HG02798 (cell line): ENCODE results near the gene CA5B.
"Not testable (repeated sequence)": the region's sequence is repeated elsewhere in the genome, so short reads cannot be mapped to it uniquely, and the experiment has no call there.

Source experiments
- ATAC-seq: cut with Tn5 transposase; IDR thresholded peaks from one replicate; pipeline ENCODE4 v1.9.1; 2021; ENCODE audit warnings: mild to moderate bottlenecking; ENCODE audit not compliant: unreplicated experiment, poor library complexity

Gene CA5B

DNA sequence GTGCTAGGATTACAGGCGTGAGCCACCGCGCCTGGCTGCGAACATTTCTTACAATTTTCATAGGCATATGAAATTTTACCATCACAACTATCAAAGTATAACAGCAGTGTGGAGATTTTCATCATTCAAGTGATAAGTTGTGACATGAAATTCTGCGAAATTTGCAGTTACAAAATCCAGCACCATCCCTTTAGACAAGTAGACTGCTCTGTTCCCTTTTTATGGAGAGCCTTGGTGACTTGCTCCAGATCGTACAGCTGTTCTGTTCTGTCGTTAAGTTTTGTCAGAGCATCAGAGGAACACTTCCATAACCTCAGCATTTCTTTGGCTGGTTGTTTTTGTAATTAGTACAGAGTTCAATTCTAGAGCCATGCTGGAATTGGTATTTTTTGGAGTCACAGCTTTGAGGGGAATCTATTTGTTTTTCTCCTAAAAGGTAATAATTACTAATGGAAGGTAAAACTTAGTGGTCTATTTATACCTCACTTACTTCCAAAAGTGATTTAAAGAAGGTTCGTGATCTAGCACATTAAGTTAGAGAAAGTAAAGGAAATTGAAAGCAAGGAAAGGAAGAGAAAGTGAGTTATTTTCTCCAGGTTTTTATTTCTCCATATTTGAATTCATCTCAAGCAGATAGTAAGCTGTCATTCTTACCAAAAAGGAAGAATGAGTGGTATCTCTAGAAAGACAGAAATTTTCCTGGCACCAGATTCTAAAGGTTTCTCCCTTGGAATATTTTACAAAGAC is 74.3 kb downstream of the CA5B start:
- ATAC-seq: no peak

DNA sequence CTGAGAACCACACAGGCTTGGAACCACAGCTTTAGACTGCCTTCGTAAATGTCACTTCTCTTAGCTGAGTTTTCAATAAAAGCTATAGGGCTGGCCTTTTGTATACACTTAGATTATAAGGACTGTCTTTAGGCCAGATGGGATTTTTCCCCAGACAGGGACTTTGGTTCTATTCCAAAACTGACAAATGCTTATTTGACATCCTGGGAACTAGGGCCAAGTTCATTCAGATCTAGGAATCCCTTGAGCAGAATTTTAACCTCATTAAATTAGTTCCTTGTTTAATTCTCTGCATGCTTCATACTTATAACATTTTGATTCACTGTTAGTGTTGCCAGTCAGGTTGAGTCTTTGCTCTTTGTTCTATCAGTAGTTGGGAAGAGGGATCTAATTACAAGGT is 75.3 kb downstream of the CA5B start:
- no peak for ATAC-seq

DNA sequence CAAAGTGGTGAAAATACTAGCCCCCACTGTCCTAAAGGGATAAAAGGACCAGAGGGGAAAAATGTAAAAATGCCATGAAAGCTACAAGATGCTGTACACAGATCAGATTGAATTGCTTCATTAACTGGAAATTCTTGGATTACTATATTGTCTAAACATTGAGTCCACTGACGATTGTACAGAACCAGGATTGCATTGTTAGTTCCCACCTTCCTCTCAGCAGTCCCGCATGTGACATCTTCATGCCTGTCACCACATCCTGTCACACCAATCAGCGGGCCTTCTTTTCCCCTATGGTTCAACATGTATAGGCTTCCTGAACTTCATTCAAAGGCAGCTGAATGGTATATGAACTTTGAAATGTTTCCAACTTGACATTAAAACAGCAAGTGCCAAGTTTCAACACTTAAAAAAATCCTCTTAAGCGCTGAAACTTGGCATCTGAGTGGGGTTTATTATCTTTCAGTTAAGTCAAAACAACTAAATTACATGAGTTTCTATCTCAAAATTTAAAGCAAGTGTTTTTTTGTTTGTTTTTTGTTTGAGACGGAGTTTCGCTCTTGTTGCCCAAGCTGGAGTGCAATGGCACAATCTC is 76.8 kb downstream of the CA5B start:
- ATAC-seq: no peak

DNA sequence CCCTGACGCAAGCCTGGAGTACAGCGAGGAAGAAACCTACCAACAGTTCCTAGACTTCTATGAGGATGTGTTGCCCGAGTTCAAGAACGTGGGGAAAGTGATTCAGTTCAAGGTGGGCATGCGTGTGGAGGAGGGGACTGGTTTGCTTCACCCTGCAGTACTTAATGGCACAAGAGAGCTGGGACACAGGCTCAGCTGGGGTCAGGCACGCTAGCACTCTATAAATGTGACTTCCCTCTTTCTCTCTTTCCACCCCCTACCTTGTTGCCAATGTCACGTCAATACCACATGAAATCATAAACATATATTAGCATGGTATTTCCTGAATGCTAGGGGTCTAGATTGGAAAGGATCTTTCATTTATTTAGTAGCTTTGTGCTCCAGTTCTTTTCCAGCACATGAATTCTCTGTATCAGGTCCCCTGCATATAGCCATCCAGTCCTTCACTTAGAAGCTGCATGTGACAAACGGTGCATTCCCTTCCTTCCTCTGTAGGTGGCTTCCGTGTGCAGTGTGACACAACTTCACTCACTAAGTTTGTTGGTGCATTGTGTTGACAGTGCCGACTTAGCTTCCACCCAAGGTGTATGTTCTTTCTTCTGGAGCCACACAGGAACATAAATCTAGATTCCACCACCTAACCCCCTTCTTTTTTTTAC is 77.8 kb downstream of the CA5B start:
- peak; percentile 76 for ATAC-seq

DNA sequence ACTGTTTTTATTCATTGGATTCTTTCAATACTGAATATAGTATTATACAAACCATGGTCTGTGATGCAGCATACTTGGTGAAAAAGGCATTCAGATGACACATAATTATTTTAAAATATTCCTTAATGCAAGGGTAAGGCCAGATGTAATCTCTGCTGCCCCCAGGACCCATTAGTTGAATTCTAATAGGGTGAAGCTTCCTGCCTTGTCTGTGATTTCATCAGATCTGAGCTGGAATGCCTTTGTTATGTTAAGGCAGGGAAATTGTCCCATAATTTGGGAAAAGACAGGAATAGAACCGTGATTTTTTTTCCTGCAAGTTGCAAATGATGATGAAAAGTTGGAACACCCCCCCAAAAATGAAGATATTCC is 78.4 kb downstream of the CA5B start:
- no peak for ATAC-seq

GRCh38 chrX:15816886-15817285 is 78.8 kb downstream of the CA5B start:
- no peak for ATAC-seq

DNA sequence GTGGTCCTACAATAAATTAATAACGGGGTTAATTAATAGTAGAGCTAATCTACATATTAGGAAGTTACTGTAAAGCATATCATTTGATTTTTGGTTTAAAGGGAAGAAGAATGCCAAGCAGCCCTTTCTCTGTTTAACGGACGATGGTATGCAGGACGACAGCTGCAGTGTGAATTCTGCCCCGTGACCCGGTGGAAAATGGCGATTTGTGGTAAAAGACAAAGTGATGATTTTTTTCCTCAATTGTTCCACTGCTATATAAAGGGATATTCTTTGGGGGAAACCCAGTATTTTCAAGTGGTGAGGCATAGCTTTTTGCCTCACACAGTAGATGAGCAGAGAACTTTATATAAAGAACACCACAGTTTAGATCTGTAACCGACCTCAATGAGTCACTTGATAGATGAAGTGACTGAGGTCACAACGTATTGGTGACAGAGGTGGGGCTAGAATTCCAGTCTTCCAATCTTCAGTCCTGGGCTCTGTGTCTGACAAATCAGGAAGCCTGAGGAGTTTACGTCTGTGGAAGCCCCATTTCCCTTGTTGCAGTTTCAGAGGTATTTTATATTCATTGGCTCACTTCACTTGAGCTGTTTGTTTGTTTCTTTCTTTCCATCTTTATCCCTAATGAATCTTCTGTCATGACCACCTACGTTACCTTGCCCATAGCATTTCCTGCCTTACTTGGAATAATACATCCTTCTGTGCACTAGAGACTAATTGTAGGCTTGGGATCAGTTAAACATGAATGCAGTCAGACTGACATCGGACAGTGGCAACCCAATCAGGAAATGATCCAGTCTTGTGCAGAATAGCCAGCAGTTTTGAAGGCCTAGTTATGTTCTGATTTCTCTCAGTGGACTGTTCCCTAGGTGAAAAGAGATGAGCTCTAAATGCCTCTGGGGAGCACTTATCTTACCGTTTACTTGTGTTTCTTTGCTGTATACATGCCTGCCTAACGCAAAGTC is 82.3 kb downstream of the CA5B start:
- no peak for ATAC-seq

GRCh38 chrX:15822922-15823321 is 84.9 kb downstream of the CA5B start:
- ATAC-seq: no peak

GRCh38 chrX:15825936-15826335 is 87.9 kb downstream of the CA5B start:
- ATAC-seq: no peak

GRCh38 chrX:15829217-15829616 is 91.1 kb downstream of the CA5B start:
- no peak for ATAC-seq

DNA sequence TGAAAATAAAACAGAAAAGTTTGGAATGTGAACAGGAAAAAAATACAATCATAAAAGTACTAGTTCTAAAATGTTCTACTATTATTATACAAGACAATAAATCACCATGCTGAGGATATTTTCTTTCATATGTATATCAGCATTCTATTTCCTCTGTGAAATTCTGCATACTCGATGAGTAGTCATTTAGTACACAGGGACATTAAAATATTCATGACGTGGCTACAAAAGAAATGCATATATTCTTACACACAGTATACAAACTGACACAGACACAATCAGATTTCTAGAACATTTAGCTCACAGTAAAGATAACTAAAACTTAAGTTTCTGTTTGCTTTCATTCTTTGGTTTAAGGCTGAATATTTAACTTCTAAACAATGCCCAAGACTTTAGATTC is 93.3 kb downstream of the CA5B start:
- not testable (repeated sequence) for ATAC-seq

GRCh38 chrX:15834053-15834452 is 96.0 kb downstream of the CA5B start:
- ATAC-seq: no peak

GRCh38 chrX:15834827-15835595 is 96.9 kb downstream of the CA5B start:
- no peak for ATAC-seq
